HEK293 (cell line): ENCODE data around the gene SCN1A.

Experiments used
- CTCF ChIA-PET: fragments of 350-600 bp; formaldehyde crosslinking; extraction: SDS; loops from one replicate; lab custom pipeline; 2021; ENCODE audit warnings: antibody characterized with exemption; lab: Yijun Ruan, JAX
- POLR2A ChIA-PET: fragments of 300-600 bp; formaldehyde crosslinking; extraction: SDS; loops from one replicate; lab custom pipeline; 2020; ENCODE audit warnings: antibody characterized with exemption, inconsistent platforms; lab: Yijun Ruan, JAX
- H3K27ac ChIP-seq: fragments of 200-500 bp; sonication (Bioruptor generic); 2 replicates; pipeline ENCODE4 v1.5.1; 2014; ENCODE audit warnings: low read depth, low read length, control low read depth, inconsistent platforms; ENCODE audit errors: extremely low read depth
- H3K36me3 ChIP-seq, 2 experiments: fragments of 200-500 bp in 1 of 2; sonication (Bioruptor generic) in 1 of 2; 1 replicate in 1 of 2; 2 replicates in 1 of 2; pipeline ENCODE4 v1.5.1; 2014 to 2017; ENCODE audit warnings: inconsistent platforms in 2 of 2, low read length in 2 of 2; ENCODE audit not compliant: control insufficient read depth in 2 of 2, insufficient read depth in 1 of 2
- H3K4me1 ChIP-seq: fragments of 200-500 bp; sonication (Bioruptor generic); 2 replicates; pipeline ENCODE4 v1.5.1; 2014; ENCODE audit warnings: mild to moderate bottlenecking, low read length, inconsistent platforms; ENCODE audit not compliant: control insufficient read depth, insufficient read depth
- H3K4me3 ChIP-seq: 2 replicates; pipeline ENCODE4 v1.5.1; 2011; ENCODE audit warnings: low read depth, mild to moderate bottlenecking, control low read depth, low read length, moderate library complexity
- H3K9me3 ChIP-seq: fragments of 200-500 bp; sonication (Bioruptor generic); 2 replicates; pipeline ENCODE4 v1.5.1; 2014; ENCODE audit warnings: low read depth, low read length, inconsistent platforms; ENCODE audit not compliant: control insufficient read depth, insufficient read depth
- ELK4 ChIP-seq: IDR thresholded peaks from 2 replicates; pipeline ENCODE4 v1.6.1; 2011; ENCODE audit warnings: mild to moderate bottlenecking, low read depth, low read length, borderline replicate concordance
- KLF1 ChIP-seq: fragments of 450-650 bp; formaldehyde crosslinking; IDR thresholded peaks from 2 replicates; pipeline ENCODE4 v1.5.1; 2016; ENCODE audit warnings: missing biosample characterization, missing genetic modification characterization
- MEIS1 ChIP-seq: sonication (generic); formaldehyde crosslinking; IDR thresholded peaks from 2 replicates; pipeline ENCODE4 v1.8.1; 2022; ENCODE audit warnings: missing genetic modification reagents, mild to moderate bottlenecking, borderline replicate concordance
- PATZ1 ChIP-seq: fragments of 450-650 bp; formaldehyde crosslinking; IDR thresholded peaks from 2 replicates; pipeline ENCODE4 v1.5.1; 2016; ENCODE audit warnings: missing biosample characterization, missing genetic modification characterization
- PRDM1 ChIP-seq: fragments of 450-650 bp; formaldehyde crosslinking; IDR thresholded peaks from 2 replicates; pipeline ENCODE4; 2016; ENCODE audit warnings: missing biosample characterization, missing genetic modification characterization
- ZBTB49 ChIP-seq: fragments of 450-650 bp; formaldehyde crosslinking; IDR thresholded peaks from 2 replicates; pipeline ENCODE4 v1.5.1; 2016; ENCODE audit warnings: missing biosample characterization, missing genetic modification characterization, low read depth
- ZNF133 ChIP-seq: fragments of 450-650 bp; formaldehyde crosslinking; IDR thresholded peaks from 2 replicates; pipeline ENCODE4 v1.5.1; 2016; ENCODE audit warnings: missing biosample characterization, missing genetic modification characterization
- ZNF202 ChIP-seq: fragments of 450-650 bp; formaldehyde crosslinking; IDR thresholded peaks from 2 replicates; pipeline ENCODE4 v1.5.1; 2016; ENCODE audit warnings: missing biosample characterization, missing genetic modification characterization, borderline replicate concordance
- ZNF391 ChIP-seq: fragments of 450-650 bp; formaldehyde crosslinking; IDR thresholded peaks from 2 replicates; pipeline ENCODE4 v1.5.1; 2016; ENCODE audit warnings: low read depth, missing biosample characterization, missing genetic modification characterization, borderline replicate concordance
- ZNF404 ChIP-seq: fragments of 450-650 bp; formaldehyde crosslinking; IDR thresholded peaks from 2 replicates; pipeline ENCODE4 v1.5.1; 2017; ENCODE audit warnings: missing biosample characterization, missing genetic modification characterization
- ZNF548 ChIP-seq: fragments of 450-650 bp; formaldehyde crosslinking; IDR thresholded peaks from 2 replicates; pipeline ENCODE4 v1.5.1; 2016; ENCODE audit warnings: missing biosample characterization, missing genetic modification characterization
- ZNF571 ChIP-seq: fragments of 450-650 bp; formaldehyde crosslinking; IDR thresholded peaks from 2 replicates; pipeline ENCODE4 v1.5.0; 2017; ENCODE audit warnings: missing biosample characterization, missing genetic modification characterization
- ZNF624 ChIP-seq: fragments of 450-650 bp; formaldehyde crosslinking; IDR thresholded peaks from 2 replicates; pipeline ENCODE4 v1.5.1; 2017; ENCODE audit warnings: missing biosample characterization, missing genetic modification characterization
- ZNF645 ChIP-seq: fragments of 450-650 bp; formaldehyde crosslinking; IDR thresholded peaks from 2 replicates; pipeline ENCODE4; 2016; ENCODE audit warnings: missing biosample characterization, missing genetic modification characterization
- ZNF654 ChIP-seq: fragments of 450-650 bp; formaldehyde crosslinking; IDR thresholded peaks from 2 replicates; pipeline ENCODE4 v1.5.1; 2016; ENCODE audit warnings: low read depth, missing biosample characterization, missing genetic modification characterization
- ZNF664 ChIP-seq: fragments of 450-650 bp; formaldehyde crosslinking; IDR thresholded peaks from 2 replicates; pipeline ENCODE4 v1.5.1; 2016; ENCODE audit warnings: missing biosample characterization, missing genetic modification characterization
- ZNF707 ChIP-seq: fragments of 450-650 bp; formaldehyde crosslinking; IDR thresholded peaks from 2 replicates; pipeline ENCODE4 v1.5.1; 2016; ENCODE audit warnings: missing biosample characterization, missing genetic modification characterization
- ZNF791 ChIP-seq: fragments of 450-650 bp; formaldehyde crosslinking; IDR thresholded peaks from 2 replicates; pipeline ENCODE4 v1.5.1; 2016; ENCODE audit warnings: missing biosample characterization, missing genetic modification characterization
- ZNF830 ChIP-seq: fragments of 450-650 bp; IDR thresholded peaks from 2 replicates; pipeline ENCODE4 v1.5.0; 2018; ENCODE audit warnings: missing biosample characterization, missing genetic modification characterization, low read depth, mild to moderate bottlenecking, moderate library complexity

The SCN1A gene

GRCh38 chr2:166138144-166138543 is 10.3 kb upstream of the SCN1A start:
- ChIA-PET POLR2A (no interaction called here), CTCF (interaction anchor here (0.9 kb wide), 1 partner anchor 10 kb away, joined by 3 read pairs; the partner anchor contains the start of gene SCN1A)
- no peak overlapping the region for H3K4me3 ChIP-seq
- no peak overlapping the region for H3K27ac ChIP-seq
- no peaks in the 10 kb centered on the region for H3K36me3 ChIP-seq
- H3K9me3 ChIP-seq = no peaks in the 10 kb centered on the region
- TF ChIP-seq ZNF391 (tag by site-specific recombination) = no peak
- TF ChIP-seq ZNF571 = no peak
- no peak for TF ChIP-seq ZNF707
- no peak for TF ChIP-seq ZBTB49
- no peak for TF ChIP-seq ZNF133 (tag by site-specific recombination)
- TF ChIP-seq MEIS1 = no peak
- no peaks in the 10 kb centered on the region for H3K4me1 ChIP-seq

- TF ChIP-seq ZNF645 (tag by site-specific recombination) (no peak), ZNF791 (tag by site-specific recombination) (no peak), ELK4 (no peak), ZNF624 (no peak), ZNF548 (tag by site-specific recombination) (no peak), ZNF404 (tag by site-specific recombination) (no peak), PRDM1 (tag by site-specific recombination) (no peak), PATZ1 (no peak), ZNF202 (no peak), ZNF654 (tag by site-specific recombination) (no peak), KLF1 (tag by site-specific recombination) (no peak)
- Histone ChIP-seq H3K27ac (no peak overlapping the region), H3K36me3 (no peaks in the 10 kb centered on the region), H3K4me3 (no peak overlapping the region), H3K9me3 (no peaks in the 10 kb centered on the region), H3K4me1 (no peaks in the 10 kb centered on the region)
- POLR2A ChIA-PET = no interaction called here
- CTCF ChIA-PET = no interaction called here
Observed at GRCh38 chr2:166137331-166137730, 9.5 kb upstream of the SCN1A start.

- no peaks in the 10 kb centered on the region for H3K36me3 ChIP-seq
- CTCF ChIA-PET = no interaction called here
- H3K27ac ChIP-seq = no peak overlapping the region
- no peaks in the 10 kb centered on the region for H3K4me1 ChIP-seq
- POLR2A ChIA-PET = no interaction called here
- no peak for TF ChIP-seq ZNF664
- TF ChIP-seq ZNF830 (tag by site-specific recombination) = no peak
- H3K4me3 ChIP-seq = no peak overlapping the region
- H3K9me3 ChIP-seq = no peaks in the 10 kb centered on the region
Observed at GRCh38 chr2:166135849-166136258, 8.0 kb upstream of the SCN1A start.
